Activated B cell treated with CpG ODN at 0.5 μM for 24 hours (primary cell): ENCODE measurements around the gene TALDO1. TPM values are rescaled to one million over a fixed set of nuclear protein-coding genes. Genes with fewer than 3 reads are reported as not detected.

Experiments used
- ATAC-seq: fragments of 200-7000 bp; cut with Tn5 transposase; one replicate; pipeline ENCODE4 v1.10.0; 2021; ENCODE audit warnings: low read depth, mild to moderate bottlenecking, moderate library complexity
- CTCF ChIA-PET: fragments of 350-600 bp; sonication (Branson Sonifier 250); formaldehyde crosslinking; loops from one replicate; lab custom pipeline; 2021; ENCODE audit warnings: antibody characterized with exemption; lab: Charles Lee
- POLR2A ChIA-PET: fragments of 350-600 bp; sonication (Branson Sonifier 250); formaldehyde crosslinking; loops from one replicate; lab custom pipeline; 2021; ENCODE audit warnings: antibody characterized with exemption; lab: Charles Lee
- DNase-seq: peaks from one replicate; pipeline ENCODE4 v3.0.0; 2022
- H3K27ac Mint-ChIP-seq: one replicate; pipeline ENCODE4 v1.8.0; 2020; ENCODE audit warnings: mixed read lengths
- H3K27me3 Mint-ChIP-seq: one replicate; pipeline ENCODE4 v1.8.0; 2021; ENCODE audit warnings: mixed read lengths
- H3K36me3 Mint-ChIP-seq: one replicate; pipeline ENCODE4 v1.8.0; 2021; ENCODE audit warnings: low read depth, mixed read lengths
- H3K4me1 Mint-ChIP-seq: one replicate; pipeline ENCODE4 v1.8.0; 2021; ENCODE audit warnings: mixed read lengths
- H3K4me3 Mint-ChIP-seq: one replicate; pipeline ENCODE4 v1.8.0; 2020; ENCODE audit warnings: mild to moderate bottlenecking, mixed read lengths
- H3K9me3 Mint-ChIP-seq: one replicate; pipeline ENCODE4 v1.8.0; 2020; ENCODE audit warnings: mixed read lengths
- CTCF ChIP-seq: fragments of 200-600 bp; IDR thresholded peaks from one replicate; pipeline ENCODE4 v1.8.0; 2022; ENCODE audit warnings: antibody characterized with exemption, mild to moderate bottlenecking
- intact Hi-C: fragments of 100-400 bp; cut with micrococcal nuclease; formaldehyde crosslinking; loops from one replicate; pipeline ENCODE4 v1.15.1; 2024
- total RNA-seq: library from RNA; stranded (reverse); gene quantifications from 2 replicates; pipeline ENCODE4 v1.2.3, GENCODE V29; 2022

TALDO1 gene
- total RNA-seq, 1 donor from 2014 or later, result 194 TPM

GRCh38 chr11:766936-767210, 19.6 kb downstream of the TALDO1 start:
- H3K27ac Mint-ChIP-seq, result no peak overlapping the region
- ChIA-PET POLR2A (no interaction called here), CTCF (no interaction called here)
- H3K9me3 Mint-ChIP-seq, result no peaks in the 10 kb centered on the region
- intact Hi-C loops, result no loop called here
- no peak overlapping the region for H3K4me3 Mint-ChIP-seq
- H3K4me1 Mint-ChIP-seq, result peaks cover 3% of the 10 kb centered on the region
- no peak for TF ChIP-seq CTCF
- DNase-seq (no peak), ATAC-seq (no peak)
- H3K36me3 Mint-ChIP-seq, result peaks cover 63% of the 10 kb centered on the region
- H3K27me3 Mint-ChIP-seq, result no peaks in the 10 kb centered on the region

GRCh38 chr11:767238-767637, 20.0 kb downstream of the TALDO1 start:
- no peak for DNase-seq
- Mint-ChIP-seq H3K9me3 (no peaks in the 10 kb centered on the region), H3K4me3 (no peak overlapping the region), H3K36me3 (peaks cover 59% of the 10 kb centered on the region), H3K27me3 (no peaks in the 10 kb centered on the region), H3K4me1 (peaks cover 3% of the 10 kb centered on the region), H3K27ac (no peak overlapping the region)
- no peak for ATAC-seq
- POLR2A ChIA-PET, result no interaction called here
- CTCF ChIA-PET, result no interaction called here
- TF ChIP-seq CTCF, result no peak
- intact Hi-C loops, result no loop called here

GRCh38 chr11:769887-770641, 22.8 kb downstream of the TALDO1 start:
- Mint-ChIP-seq H3K4me3 (no peak overlapping the region), H3K27me3 (no peaks in the 10 kb centered on the region), H3K4me1 (peaks cover 3% of the 10 kb centered on the region), H3K27ac (no peak overlapping the region), H3K36me3 (peaks cover 38% of the 10 kb centered on the region), H3K9me3 (no peaks in the 10 kb centered on the region)
- no peak for TF ChIP-seq CTCF
- DNase-seq (no peak), ATAC-seq (no peak)
- intact Hi-C loops, result no loop called here
- ChIA-PET POLR2A (interaction anchor here (0.9 kb wide), 1 partner anchor 49 kb away, joined by 3 read pairs; the partner anchor contains the start of gene PNPLA2), CTCF (no interaction called here)

GRCh38 chr11:770642-771616, 23.7 kb downstream of the TALDO1 start:
- no peak overlapping the region for H3K4me3 Mint-ChIP-seq
- TF ChIP-seq CTCF, result no peak
- peaks cover 32% of the 10 kb centered on the region for H3K36me3 Mint-ChIP-seq
- ATAC-seq, result no peak
- POLR2A ChIA-PET, result interaction anchor here (0.9 kb wide), 1 partner anchor 48 kb away, joined by 3 read pairs; the partner anchor contains the start of gene PNPLA2
- no peak for DNase-seq
- H3K9me3 Mint-ChIP-seq, result no peaks in the 10 kb centered on the region
- intact Hi-C loops, result no loop called here
- CTCF ChIA-PET, result no interaction called here
- H3K4me1 Mint-ChIP-seq, result peaks cover 5% of the 10 kb centered on the region
- no peak overlapping the region for H3K27ac Mint-ChIP-seq
- H3K27me3 Mint-ChIP-seq, result no peaks in the 10 kb centered on the region

- Mint-ChIP-seq H3K4me1 (peaks cover 11% of the 10 kb centered on the region), H3K27ac (no peak overlapping the region), H3K36me3 (peaks cover 27% of the 10 kb centered on the region), H3K9me3 (no peaks in the 10 kb centered on the region), H3K27me3 (no peaks in the 10 kb centered on the region), H3K4me3 (no peak overlapping the region)
- no peak for TF ChIP-seq CTCF
- CTCF ChIA-PET, result no interaction called here
- POLR2A ChIA-PET, result no interaction called here
- DNase-seq, result no peak
- ATAC-seq, result no peak
- intact Hi-C loops, result no loop called here
Measured at GRCh38 chr11:771617-772204, 24.4 kb downstream of the TALDO1 start.
